ENCODE data around the gene SCO2.

DNA sequence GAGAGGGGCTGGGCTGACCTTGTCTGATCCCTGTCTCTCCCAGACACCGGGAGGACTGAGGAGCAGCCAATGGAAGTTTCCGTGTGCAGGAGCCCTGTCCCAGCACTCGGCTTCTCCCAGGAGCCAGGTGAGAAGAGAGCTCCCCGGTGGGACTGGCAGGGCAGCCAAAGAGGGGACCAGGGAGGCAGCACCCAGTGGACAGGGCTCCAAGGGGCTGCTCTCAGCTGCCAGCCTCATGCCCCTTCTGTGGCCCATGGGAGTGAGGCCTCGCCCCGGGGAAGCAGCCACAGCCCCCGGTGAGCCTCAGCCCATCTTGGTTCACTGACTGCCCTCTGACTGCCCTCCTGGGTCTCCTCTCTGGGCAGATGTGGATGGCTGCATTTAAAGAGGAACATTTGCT lies 6.8 kb downstream of the SCO2 start:
- TF ChIP-seq, protein P1, sequence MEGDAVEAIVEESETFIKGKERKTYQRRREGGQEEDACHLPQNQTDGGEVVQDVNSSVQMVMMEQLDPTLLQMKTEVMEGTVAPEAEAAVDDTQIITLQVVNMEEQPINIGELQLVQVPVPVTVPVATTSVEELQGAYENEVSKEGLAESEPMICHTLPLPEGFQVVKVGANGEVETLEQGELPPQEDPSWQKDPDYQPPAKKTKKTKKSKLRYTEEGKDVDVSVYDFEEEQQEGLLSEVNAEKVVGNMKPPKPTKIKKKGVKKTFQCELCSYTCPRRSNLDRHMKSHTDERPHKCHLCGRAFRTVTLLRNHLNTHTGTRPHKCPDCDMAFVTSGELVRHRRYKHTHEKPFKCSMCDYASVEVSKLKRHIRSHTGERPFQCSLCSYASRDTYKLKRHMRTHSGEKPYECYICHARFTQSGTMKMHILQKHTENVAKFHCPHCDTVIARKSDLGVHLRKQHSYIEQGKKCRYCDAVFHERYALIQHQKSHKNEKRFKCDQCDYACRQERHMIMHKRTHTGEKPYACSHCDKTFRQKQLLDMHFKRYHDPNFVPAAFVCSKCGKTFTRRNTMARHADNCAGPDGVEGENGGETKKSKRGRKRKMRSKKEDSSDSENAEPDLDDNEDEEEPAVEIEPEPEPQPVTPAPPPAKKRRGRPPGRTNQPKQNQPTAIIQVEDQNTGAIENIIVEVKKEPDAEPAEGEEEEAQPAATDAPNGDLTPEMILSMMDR (IDR thresholded peaks at IDR 0.05), result no peak
- TF ChIP-seq POLR2A (IDR thresholded peaks at IDR 0.05), result no peak

All from heart left ventricle (tissue), 13 donors.